DMS153 treated with DMSO at 0.1 percent for 48 hours (cell line): ENCODE measurements around the gene COPG2.

Experiments used
- DNase-seq: peaks from one replicate; lab custom pipeline; 2025; ENCODE audit not compliant: unreplicated experiment; lab: John Stamatoyannopoulos, UW

The COPG2 gene

GRCh38 chr7:130505753-130506152 is 162.8 kb downstream of the COPG2 start:
- DNase-seq: no peak

GRCh38 chr7:130500910-130501309 is 167.6 kb downstream of the COPG2 start:
- no peak for DNase-seq

- no peak for DNase-seq
These were observed 168.1 kb downstream of the COPG2 start for GRCh38 chr7:130500463-130500862.

- no peak for DNase-seq
These were observed 174.1 kb downstream of the COPG2 start for GRCh38 chr7:130494431-130494858.

GRCh38 chr7:130493275-130493873 is 175.2 kb downstream of the COPG2 start:
- no peak for DNase-seq

GRCh38 chr7:130492523-130493274 is 175.8 kb downstream of the COPG2 start:
- no peak for DNase-seq

- DNase-seq: no peak
These were observed 176.6 kb downstream of the COPG2 start, which contains the start of gene MEST for GRCh38 chr7:130491841-130492522. Gene MEST, plus strand, starts transcription at chr7:130492085. Its CDS starts 229 bp downstream, at chr7:130492314.

GRCh38 chr7:130490888-130491804 is 177.4 kb downstream of the COPG2 start:
- DNase-seq: peak; percentile 29

GRCh38 chr7:130490311-130490791 is 178.2 kb downstream of the COPG2 start:
- no peak for DNase-seq

- no peak for DNase-seq
These were observed 179.2 kb downstream of the COPG2 start for GRCh38 chr7:130489140-130489983.

GRCh38 chr7:130488392-130489139 is 180.0 kb downstream of the COPG2 start:
- no peak for DNase-seq

- no peak for DNase-seq
These were observed 181.6 kb downstream of the COPG2 start for GRCh38 chr7:130486954-130487436.

- peak; percentile 34 for DNase-seq
These were observed 182.2 kb downstream of the COPG2 start for GRCh38 chr7:130486114-130486953.

GRCh38 chr7:130485734-130486113 is 182.8 kb downstream of the COPG2 start:
- DNase-seq: no peak

GRCh38 chr7:130483031-130483430 is 185.5 kb downstream of the COPG2 start:
- no peak for DNase-seq

GRCh38 chr7:130481898-130482297 is 186.7 kb downstream of the COPG2 start:
- no peak for DNase-seq

GRCh38 chr7:130479716-130480400 is 188.7 kb downstream of the COPG2 start:
- no peak for DNase-seq

- no peak for DNase-seq
These were observed 189.6 kb downstream of the COPG2 start for GRCh38 chr7:130478991-130479390.
